ENCODE data around the gene POLR3A.

DNA sequence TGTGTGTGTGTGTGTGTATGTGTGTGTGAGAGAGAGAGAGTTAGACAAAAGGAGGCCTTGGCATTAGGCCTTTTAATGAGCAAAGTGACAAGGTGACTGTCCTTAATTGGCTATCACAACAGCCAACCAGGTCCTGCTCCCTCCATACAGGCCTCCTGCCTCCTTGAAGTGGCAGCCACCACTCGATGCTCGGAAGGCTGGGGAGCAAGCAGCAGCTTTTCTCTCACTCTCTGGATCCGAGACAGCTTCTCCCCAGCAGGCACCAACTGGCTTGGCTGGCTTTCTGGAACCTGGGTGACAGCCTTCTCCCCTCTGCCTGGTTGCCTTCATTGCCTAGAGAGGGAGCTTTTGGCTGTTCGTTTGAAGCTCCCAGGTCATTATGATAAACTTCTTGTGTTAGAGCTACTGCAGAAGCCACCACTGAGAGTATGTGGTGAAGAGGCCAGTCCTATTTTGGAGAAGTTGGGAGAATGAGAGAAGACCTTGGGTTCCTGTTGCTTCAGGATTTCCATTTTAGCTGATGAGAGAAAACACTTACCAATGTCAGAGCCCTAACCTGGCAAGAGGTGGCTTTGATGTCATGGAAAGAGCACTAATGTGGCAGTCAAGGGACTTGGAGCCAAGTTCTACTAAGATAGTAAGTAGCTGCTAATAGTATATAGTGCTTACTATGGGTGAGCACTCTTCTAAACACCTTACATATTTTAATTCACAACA is 42.0 kb upstream of the POLR3A start:
- no peak for TF ChIP-seq CTCF (IDR thresholded peaks at IDR 0.05; ENCODE audit: low read depth, low read length)
- no peak for TF ChIP-seq MYC (IDR thresholded peaks at IDR 0.05; ENCODE audit: low read depth, low read length)

Data from NB4 (cell line).